Right lobe of liver (tissue), 4 donors: ENCODE data around the gene PAFAH1B2.

ENCODE experiments used
- CTCF ChIP-seq, 4 donors: fragments of 200-600 bp in 3 of 4; fragments of 450-650 bp in 1 of 4; IDR thresholded peaks; one replicate each; pipeline versions ENCODE4 v1.5.1 to v1.8.0; 2016 to 2022; ENCODE audit warnings: antibody characterized with exemption in 4 of 4, mild to moderate bottlenecking in 2 of 4
- POLR2A ChIP-seq: fragments of 450-650 bp; IDR thresholded peaks from one replicate; pipeline ENCODE4 v1.6.1; 2017; ENCODE audit warnings: antibody characterized with exemption, mild to moderate bottlenecking
- donor health status: DM: no; HTN: no; CAD: no.
- donor health status: DM: no; HTN: no; CAD: no.
- donor health status: DM: no; HTN: yes; CAD: no.

- TF ChIP-seq POLR2A (no peak), CTCF (IDR thresholded peaks at IDR 0.05) (no peak)
Measured at GRCh38 chr11:117194267-117194666, 50.2 kb downstream of the PAFAH1B2 start.
